ENCODE measurements around the gene OVCA2.

The OVCA2 gene

GRCh38 chr17:2049333-2050299 lies 7.8 kb downstream of the OVCA2 start:
- intact Hi-C loops (cut with DNase I) = loop anchor here (10.0 kb wide), 1 partner anchor 335 kb away; the partner anchor contains the start of gene TLCD2
- peak; percentile 46 to 91 (median 82) for DNase-seq

- DNase-seq = peak in 35 of 42 donors; percentile 39 to 84 (median 63)
- intact Hi-C loops (cut with DNase I) = no loop called here
These were observed 8.7 kb downstream of the OVCA2 start for GRCh38 chr17:2050300-2051060.

GRCh38 chr17:2051061-2051932 lies 9.5 kb downstream of the OVCA2 start:
- DNase-seq = peak in 10 of 42 donors; percentile 19 to 60 (median 46)
- intact Hi-C loops (cut with DNase I) = no loop called here

- intact Hi-C loops (cut with DNase I) = no loop called here
- no peak for DNase-seq
These were observed 10.2 kb downstream of the OVCA2 start for GRCh38 chr17:2051933-2052559.

DNA sequence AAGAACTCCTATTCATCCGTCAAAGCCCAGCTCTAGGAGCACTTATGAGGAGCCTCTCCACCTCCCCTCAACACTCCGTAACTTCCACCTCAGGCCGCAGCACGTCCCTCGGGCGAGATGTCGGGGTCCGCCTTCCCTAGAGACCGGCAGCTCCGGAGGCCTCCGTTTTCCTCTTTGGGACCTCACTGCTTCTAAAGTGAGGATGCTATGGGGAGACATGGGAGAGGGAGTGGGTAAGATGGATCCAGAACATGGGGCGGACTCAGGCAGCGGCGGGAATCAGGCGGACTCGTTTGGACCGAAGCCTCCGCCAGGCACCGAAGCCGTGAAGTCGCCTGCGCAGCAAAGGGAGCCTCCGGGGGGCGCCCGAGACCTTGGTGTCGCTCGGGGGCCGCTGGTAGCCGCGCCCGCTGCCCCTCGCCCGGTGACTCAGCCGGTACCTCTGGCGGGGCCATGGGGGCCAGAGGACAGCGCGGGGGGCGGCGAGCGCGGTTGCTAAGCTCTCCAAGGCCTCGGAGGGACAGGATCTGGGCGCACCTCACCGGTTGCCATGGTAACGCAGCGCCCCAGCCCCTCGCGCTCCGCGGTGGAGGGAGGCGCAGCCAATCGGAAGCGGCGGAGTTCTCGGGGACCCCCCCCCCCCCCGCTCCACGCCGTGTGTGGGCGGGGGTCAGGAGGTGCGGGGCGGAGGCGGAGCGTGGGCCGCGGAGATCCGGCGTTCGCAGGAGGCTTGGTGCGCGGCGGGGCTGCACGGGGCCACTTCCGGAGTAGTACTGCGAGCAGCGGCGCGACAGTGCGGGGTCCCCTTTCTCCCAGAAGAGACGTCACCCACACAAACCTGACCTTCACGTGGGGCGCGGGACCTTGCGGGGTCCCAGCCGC lies 11.8 kb downstream of the OVCA2 start:
- intact Hi-C loops (cut with DNase I) = loop anchor here (2.0 kb wide), 1 partner anchor 191 kb away; no protein-coding TSS in a partner anchor
- peak in 41 of 42 donors; percentile 44 to 90 (median 76) for DNase-seq

- intact Hi-C loops (cut with DNase I) = loop anchor here (2.0 kb wide), 1 partner anchor 191 kb away; no protein-coding TSS in a partner anchor
These were observed 12.4 kb downstream of the OVCA2 start for GRCh38 chr17:2054262-2054511.

DNA sequence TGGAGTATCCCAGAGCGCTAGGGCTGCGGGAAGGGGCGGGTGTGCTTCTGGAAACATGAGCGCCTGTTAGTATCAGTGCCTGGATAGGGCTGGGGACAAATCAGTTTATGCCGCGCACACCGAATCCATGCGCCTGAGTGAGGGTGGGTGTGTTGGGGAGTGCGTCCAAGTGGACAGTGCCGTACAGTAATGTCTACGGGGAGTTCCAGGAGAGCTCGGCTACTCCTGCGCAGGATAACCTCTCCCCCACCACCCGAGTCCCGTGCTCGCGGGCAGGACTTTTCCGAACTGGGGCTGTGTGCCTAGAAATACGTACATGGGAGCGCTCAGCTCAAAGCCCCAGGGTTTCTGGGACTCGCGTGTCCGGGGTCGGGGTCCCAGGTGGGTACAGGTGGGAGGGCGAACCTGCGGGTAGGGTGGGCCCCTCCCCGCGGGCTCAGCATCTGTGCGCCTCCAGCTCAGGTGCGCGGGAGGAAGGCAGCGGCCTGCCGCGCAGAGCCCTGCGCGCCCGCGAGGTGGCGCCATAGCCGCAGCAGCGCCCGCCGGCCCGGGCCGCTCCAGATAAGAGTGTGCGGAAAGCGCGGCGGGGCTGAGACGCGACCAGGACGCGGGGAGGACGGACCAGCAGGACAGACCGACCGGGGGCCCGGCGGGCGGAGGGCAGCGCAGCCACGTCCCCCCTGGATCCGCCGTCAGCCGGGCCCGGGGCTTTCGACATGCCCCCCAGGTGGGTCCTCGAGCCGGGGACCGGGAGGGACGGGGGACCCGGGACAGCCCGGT lies 12.9 kb downstream of the OVCA2 start, which contains the start of gene HIC1:
HIC1 (plus strand) TSS at position 592 of the 780 bp plus-strand sequence. CDS start 1,588 bp downstream, outside the sequence.
- intact Hi-C loops (cut with DNase I) = loop anchor here (2.0 kb wide), 1 partner anchor 190 kb away; no protein-coding TSS in a partner anchor
- peak in 40 of 42 donors; percentile 26 to 84 (median 67) for DNase-seq

More at GRCh38 chr17:2054262-2054511, 12.4 kb downstream of the OVCA2 start:
- peak in 1 of 42 donors; percentile 59 for DNase-seq

GRCh38 chr17:2055292-2056205 lies 13.7 kb downstream of the OVCA2 start:
- intact Hi-C loops (cut with DNase I) = loop anchor here (2.0 kb wide), 1 partner anchor 189 kb away; no protein-coding TSS in a partner anchor
- DNase-seq = no peak

- intact Hi-C loops (cut with DNase I) = no loop called here
- DNase-seq = no peak
These were observed 14.7 kb downstream of the OVCA2 start for GRCh38 chr17:2056206-2057174.

DNA sequence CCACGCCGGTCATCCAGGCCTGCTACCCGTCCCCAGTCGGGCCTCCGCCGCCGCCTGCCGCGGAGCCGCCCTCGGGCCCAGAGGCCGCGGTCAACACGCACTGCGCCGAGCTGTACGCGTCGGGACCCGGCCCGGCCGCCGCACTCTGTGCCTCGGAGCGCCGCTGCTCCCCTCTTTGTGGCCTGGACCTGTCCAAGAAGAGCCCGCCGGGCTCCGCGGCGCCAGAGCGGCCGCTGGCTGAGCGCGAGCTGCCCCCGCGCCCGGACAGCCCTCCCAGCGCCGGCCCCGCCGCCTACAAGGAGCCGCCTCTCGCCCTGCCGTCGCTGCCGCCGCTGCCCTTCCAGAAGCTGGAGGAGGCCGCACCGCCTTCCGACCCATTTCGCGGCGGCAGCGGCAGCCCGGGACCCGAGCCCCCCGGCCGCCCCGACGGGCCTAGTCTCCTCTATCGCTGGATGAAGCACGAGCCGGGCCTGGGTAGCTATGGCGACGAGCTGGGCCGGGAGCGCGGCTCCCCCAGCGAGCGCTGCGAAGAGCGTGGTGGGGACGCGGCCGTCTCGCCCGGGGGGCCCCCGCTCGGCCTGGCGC lies 15.4 kb downstream of the OVCA2 start:
- intact Hi-C loops (cut with DNase I) = no loop called here
- DNase-seq = no peak

DNA sequence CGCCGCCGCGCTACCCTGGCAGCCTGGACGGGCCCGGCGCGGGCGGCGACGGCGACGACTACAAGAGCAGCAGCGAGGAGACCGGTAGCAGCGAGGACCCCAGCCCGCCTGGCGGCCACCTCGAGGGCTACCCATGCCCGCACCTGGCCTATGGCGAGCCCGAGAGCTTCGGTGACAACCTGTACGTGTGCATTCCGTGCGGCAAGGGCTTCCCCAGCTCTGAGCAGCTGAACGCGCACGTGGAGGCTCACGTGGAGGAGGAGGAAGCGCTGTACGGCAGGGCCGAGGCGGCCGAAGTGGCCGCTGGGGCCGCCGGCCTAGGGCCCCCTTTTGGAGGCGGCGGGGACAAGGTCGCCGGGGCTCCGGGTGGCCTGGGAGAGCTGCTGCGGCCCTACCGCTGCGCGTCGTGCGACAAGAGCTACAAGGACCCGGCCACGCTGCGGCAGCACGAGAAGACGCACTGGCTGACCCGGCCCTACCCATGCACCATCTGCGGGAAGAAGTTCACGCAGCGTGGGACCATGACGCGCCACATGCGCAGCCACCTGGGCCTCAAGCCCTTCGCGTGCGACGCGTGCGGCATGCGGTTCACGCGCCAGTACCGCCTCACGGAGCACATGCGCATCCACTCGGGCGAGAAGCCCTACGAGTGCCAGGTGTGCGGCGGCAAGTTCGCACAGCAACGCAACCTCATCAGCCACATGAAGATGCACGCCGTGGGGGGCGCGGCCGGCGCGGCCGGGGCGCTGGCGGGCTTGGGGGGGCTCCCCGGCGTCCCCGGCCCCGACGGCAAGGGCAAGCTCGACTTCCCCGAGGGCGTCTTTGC lies 16.2 kb downstream of the OVCA2 start:
- no peak for DNase-seq
- intact Hi-C loops (cut with DNase I) = no loop called here

- intact Hi-C loops (cut with DNase I) = no loop called here
- DNase-seq = peak in 28 of 42 donors; percentile 21 to 77 (median 55)
These were observed 17.0 kb downstream of the OVCA2 start for GRCh38 chr17:2058586-2059546.

All from head of caudate nucleus (tissue), 42 donors.